HEK293 (cell line): ENCODE results near the gene CPM.

Experiments used
- CTCF ChIA-PET: fragments of 350-600 bp; formaldehyde crosslinking; extraction: SDS; loops from one replicate; lab custom pipeline; 2021; ENCODE audit warnings: antibody characterized with exemption; lab: Yijun Ruan, JAX
- POLR2A ChIA-PET: fragments of 300-600 bp; formaldehyde crosslinking; extraction: SDS; loops from one replicate; lab custom pipeline; 2020; ENCODE audit warnings: antibody characterized with exemption, inconsistent platforms; lab: Yijun Ruan, JAX
- H3K27ac ChIP-seq: fragments of 200-500 bp; sonication (Bioruptor generic); 2 replicates; pipeline ENCODE4 v1.5.1; 2014; ENCODE audit warnings: low read depth, low read length, control low read depth, inconsistent platforms; ENCODE audit errors: extremely low read depth
- H3K36me3 ChIP-seq, 2 experiments: fragments of 200-500 bp in 1 of 2; sonication (Bioruptor generic) in 1 of 2; 1 replicate in 1 of 2; 2 replicates in 1 of 2; pipeline ENCODE4 v1.5.1; 2014 to 2017; ENCODE audit warnings: inconsistent platforms in 2 of 2, low read length in 2 of 2; ENCODE audit not compliant: control insufficient read depth in 2 of 2, insufficient read depth in 1 of 2
- H3K4me1 ChIP-seq: fragments of 200-500 bp; sonication (Bioruptor generic); 2 replicates; pipeline ENCODE4 v1.5.1; 2014; ENCODE audit warnings: mild to moderate bottlenecking, low read length, inconsistent platforms; ENCODE audit not compliant: control insufficient read depth, insufficient read depth
- H3K4me3 ChIP-seq: 2 replicates; pipeline ENCODE4 v1.5.1; 2011; ENCODE audit warnings: low read depth, mild to moderate bottlenecking, control low read depth, low read length, moderate library complexity
- H3K9me3 ChIP-seq: fragments of 200-500 bp; sonication (Bioruptor generic); 2 replicates; pipeline ENCODE4 v1.5.1; 2014; ENCODE audit warnings: low read depth, low read length, inconsistent platforms; ENCODE audit not compliant: control insufficient read depth, insufficient read depth
- FEZF1 ChIP-seq: fragments of 450-650 bp; formaldehyde crosslinking; IDR thresholded peaks from 2 replicates; pipeline ENCODE4 v1.5.1; 2016; ENCODE audit warnings: missing biosample characterization, missing genetic modification characterization
- HOXC10 ChIP-seq: sonication (generic); formaldehyde crosslinking; IDR thresholded peaks from 2 replicates; pipeline ENCODE4 v1.8.1; 2023; ENCODE audit warnings: mild to moderate bottlenecking, missing genetic modification reagents
- INSM2 ChIP-seq: fragments of 450-650 bp; formaldehyde crosslinking; IDR thresholded peaks from 2 replicates; pipeline ENCODE4 v1.5.1; 2016; ENCODE audit warnings: missing biosample characterization, missing genetic modification characterization
- PATZ1 ChIP-seq: fragments of 450-650 bp; formaldehyde crosslinking; IDR thresholded peaks from 2 replicates; pipeline ENCODE4 v1.5.1; 2016; ENCODE audit warnings: missing biosample characterization, missing genetic modification characterization
- REST ChIP-seq: fragments of 450-650 bp; formaldehyde crosslinking; IDR thresholded peaks from 2 replicates; pipeline ENCODE4 v1.5.1; 2016; ENCODE audit warnings: missing biosample characterization, missing genetic modification characterization
- SCRT2 ChIP-seq: fragments of 450-650 bp; formaldehyde crosslinking; IDR thresholded peaks from 2 replicates; pipeline ENCODE4 v1.5.1; 2016; ENCODE audit warnings: missing biosample characterization, missing genetic modification characterization
- TRIM28 ChIP-seq: IDR thresholded peaks from 2 replicates; pipeline ENCODE4 v1.6.1; 2011; ENCODE audit warnings: low read length, control low read depth, borderline replicate concordance
- ZNF157 ChIP-seq: fragments of 450-650 bp; formaldehyde crosslinking; IDR thresholded peaks from 2 replicates; pipeline ENCODE4 v1.5.1; 2016; ENCODE audit warnings: missing biosample characterization, missing genetic modification characterization
- ZNF19 ChIP-seq: fragments of 450-650 bp; formaldehyde crosslinking; IDR thresholded peaks from 2 replicates; pipeline ENCODE4; 2016; ENCODE audit warnings: missing biosample characterization, missing genetic modification characterization, low read depth
- ZNF26 ChIP-seq: fragments of 450-650 bp; formaldehyde crosslinking; IDR thresholded peaks from 2 replicates; pipeline ENCODE4 v1.5.1; 2016; ENCODE audit warnings: missing biosample characterization, missing genetic modification characterization
- ZNF37A ChIP-seq: fragments of 450-650 bp; IDR thresholded peaks from 2 replicates; pipeline ENCODE4 v1.5.1; 2018; ENCODE audit warnings: missing biosample characterization, missing genetic modification characterization
- ZNF549 ChIP-seq: fragments of 450-650 bp; IDR thresholded peaks from 2 replicates; pipeline ENCODE4 v1.5.1; 2018; ENCODE audit warnings: missing biosample characterization, missing genetic modification characterization, mild to moderate bottlenecking, inconsistent platforms, moderate library complexity
- ZNF580 ChIP-seq: fragments of 450-650 bp; formaldehyde crosslinking; IDR thresholded peaks from 2 replicates; pipeline ENCODE4 v1.5.1; 2016; ENCODE audit warnings: missing biosample characterization, missing genetic modification characterization
- ZNF629 ChIP-seq: fragments of 450-650 bp; formaldehyde crosslinking; IDR thresholded peaks from 2 replicates; pipeline ENCODE4 v1.5.1; 2017; ENCODE audit warnings: missing biosample characterization, missing genetic modification characterization
- ZNF654 ChIP-seq: fragments of 450-650 bp; formaldehyde crosslinking; IDR thresholded peaks from 2 replicates; pipeline ENCODE4 v1.5.1; 2016; ENCODE audit warnings: low read depth, missing biosample characterization, missing genetic modification characterization
- ZNF658 ChIP-seq: fragments of 450-650 bp; formaldehyde crosslinking; IDR thresholded peaks from 2 replicates; pipeline ENCODE4; 2016; ENCODE audit warnings: missing biosample characterization, missing genetic modification characterization
- ZSCAN16 ChIP-seq: fragments of 450-650 bp; formaldehyde crosslinking; IDR thresholded peaks from 2 replicates; pipeline ENCODE4 v1.5.1; 2016; ENCODE audit warnings: missing biosample characterization, missing genetic modification characterization

The CPM gene

GRCh38 chr12:68913682-68914081 lies 19.3 kb downstream of the CPM start (continued):
- TF ChIP-seq ZNF26 (tag by site-specific recombination) (no peak), ZNF549 (tag by site-specific recombination) (no peak)

GRCh38 chr12:68912916-68913315 lies 20.1 kb downstream of the CPM start:
- TF ChIP-seq ZNF580 (tag by site-specific recombination) (0 out of 2 replicates have a peak, but pooled peaks have one; percentile 55), HOXC10 (CRISPR knock-in tag) (no peak), REST (tag by site-specific recombination) (no peak)
- Histone ChIP-seq H3K27ac (no peak overlapping the region), H3K4me1 (no peaks in the 10 kb centered on the region), H3K9me3 (no peaks in the 10 kb centered on the region), H3K36me3 (no peaks in the 10 kb centered on the region), H3K4me3 (no peak overlapping the region)
- POLR2A ChIA-PET, result no interaction called here
- CTCF ChIA-PET, result interaction anchor here (1.0 kb wide), 1 partner anchor 157 kb away, joined by 6 read pairs; no protein-coding TSS in a partner anchor

GRCh38 chr12:68911197-68911718 lies 21.7 kb downstream of the CPM start:
- TF ChIP-seq ZNF37A (tag by site-specific recombination) (no peak), INSM2 (tag by site-specific recombination) (no peak), TRIM28 (no peak), ZNF629 (tag by site-specific recombination) (no peak), ZNF658 (tag by site-specific recombination) (no peak), FEZF1 (tag by site-specific recombination) (no peak), ZNF654 (tag by site-specific recombination) (no peak)
- TF ChIP-seq, all 188 proteins: peak for 0
- Histone ChIP-seq H3K27ac (no peak overlapping the region), H3K4me3 (no peak overlapping the region), H3K4me1 (no peaks in the 10 kb centered on the region), H3K9me3 (no peaks in the 10 kb centered on the region), H3K36me3 (no peaks in the 10 kb centered on the region)
- ChIA-PET CTCF (no interaction called here), POLR2A (no interaction called here)

GRCh38 chr12:68910128-68910527 lies 22.8 kb downstream of the CPM start:
- POLR2A ChIA-PET, result no interaction called here
- H3K4me1 ChIP-seq, result no peaks in the 10 kb centered on the region
- TF ChIP-seq ZNF157 (tag by site-specific recombination) (no peak), SCRT2 (tag by site-specific recombination) (no peak), PATZ1 (tag by site-specific recombination) (no peak), ZNF19 (tag by site-specific recombination) (no peak), ZSCAN16 (tag by site-specific recombination) (no peak)
- TF ChIP-seq, all 188 proteins: peak for 0
- CTCF ChIA-PET, result interaction anchor here (0.7 kb wide), 1 partner anchor 11 kb away, joined by 4 read pairs; no protein-coding TSS in a partner anchor
- H3K27ac ChIP-seq, result no peak overlapping the region
- no peak overlapping the region for H3K4me3 ChIP-seq
- no peaks in the 10 kb centered on the region for H3K36me3 ChIP-seq
- H3K9me3 ChIP-seq, result no peaks in the 10 kb centered on the region
